Measurements from ENCODE around the gene NENF.
"Not testable (repeated sequence)": the region's sequence is repeated elsewhere in the genome, so short reads cannot be mapped to it uniquely, and the experiment has no call there.

Gene NENF

DNA sequence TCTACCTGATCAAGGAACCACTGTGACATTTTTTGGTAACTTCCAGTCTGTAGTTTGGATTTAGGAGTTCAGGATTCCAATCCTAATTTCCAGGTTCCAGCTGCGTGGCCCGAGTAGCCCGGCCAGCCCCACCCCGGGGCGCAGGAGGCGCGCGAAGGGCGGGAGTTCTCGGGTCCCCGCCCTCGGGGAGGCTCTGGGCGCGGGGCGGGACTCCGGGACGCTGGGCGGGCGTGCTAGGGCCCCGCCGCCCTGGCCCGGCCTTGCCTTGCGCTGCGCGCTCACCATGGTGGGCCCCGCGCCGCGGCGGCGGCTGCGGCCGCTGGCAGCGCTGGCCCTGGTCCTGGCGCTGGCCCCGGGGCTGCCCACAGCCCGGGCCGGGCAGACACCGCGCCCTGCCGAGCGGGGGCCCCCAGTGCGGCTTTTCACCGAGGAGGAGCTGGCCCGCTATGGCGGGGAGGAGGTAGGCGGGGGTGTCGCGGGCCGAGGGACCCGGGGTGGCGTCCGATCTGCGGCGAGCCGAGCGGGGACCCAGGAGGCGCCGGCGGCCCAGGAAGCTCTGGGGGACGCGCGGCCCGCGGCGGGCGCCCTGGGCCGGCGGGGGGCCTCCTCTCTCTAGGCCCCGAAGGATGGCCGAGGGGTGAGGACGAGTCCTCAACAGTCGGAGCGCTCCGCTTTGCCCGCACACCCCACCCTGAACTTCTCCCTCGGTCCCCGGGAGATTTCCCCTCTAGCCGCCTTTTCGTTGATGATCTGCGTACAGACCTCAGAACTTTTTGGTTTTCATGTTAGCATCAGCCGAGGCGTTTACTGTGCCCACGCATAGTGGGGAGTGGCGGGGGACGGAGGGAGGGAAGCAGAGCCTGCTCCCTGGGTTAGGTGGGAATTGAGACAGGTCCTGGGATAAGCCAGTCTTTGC, at the start of gene NENF:
Gene NENF (plus strand): TSS at position 260 of the 916 bp plus-strand sequence. CDS start 24 bp downstream, at position 284.
- DNase-seq (ENCODE audit: low read depth): peak; percentile 80

DNA sequence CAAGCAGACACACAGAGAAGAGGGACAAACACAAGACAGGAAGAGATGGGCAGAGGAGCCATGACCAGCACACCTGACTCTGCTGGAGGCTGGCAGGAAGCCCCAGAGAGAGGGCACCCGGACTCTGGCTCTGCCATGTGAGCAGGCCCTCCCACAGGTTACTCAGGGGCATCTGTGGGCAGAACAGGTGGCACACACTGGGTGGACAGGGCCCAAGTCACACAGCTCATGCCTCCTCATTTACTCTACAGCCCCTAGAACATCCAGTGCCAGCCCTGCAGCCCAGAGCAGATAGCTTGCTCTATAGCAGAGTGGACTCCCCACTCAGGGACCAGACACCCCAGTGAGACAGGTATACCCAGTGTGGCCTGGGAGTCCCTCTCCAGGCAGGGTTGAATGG, 46.7 kb upstream of the NENF start:
- DNase-seq (ENCODE audit: low read depth): no peak

DNA sequence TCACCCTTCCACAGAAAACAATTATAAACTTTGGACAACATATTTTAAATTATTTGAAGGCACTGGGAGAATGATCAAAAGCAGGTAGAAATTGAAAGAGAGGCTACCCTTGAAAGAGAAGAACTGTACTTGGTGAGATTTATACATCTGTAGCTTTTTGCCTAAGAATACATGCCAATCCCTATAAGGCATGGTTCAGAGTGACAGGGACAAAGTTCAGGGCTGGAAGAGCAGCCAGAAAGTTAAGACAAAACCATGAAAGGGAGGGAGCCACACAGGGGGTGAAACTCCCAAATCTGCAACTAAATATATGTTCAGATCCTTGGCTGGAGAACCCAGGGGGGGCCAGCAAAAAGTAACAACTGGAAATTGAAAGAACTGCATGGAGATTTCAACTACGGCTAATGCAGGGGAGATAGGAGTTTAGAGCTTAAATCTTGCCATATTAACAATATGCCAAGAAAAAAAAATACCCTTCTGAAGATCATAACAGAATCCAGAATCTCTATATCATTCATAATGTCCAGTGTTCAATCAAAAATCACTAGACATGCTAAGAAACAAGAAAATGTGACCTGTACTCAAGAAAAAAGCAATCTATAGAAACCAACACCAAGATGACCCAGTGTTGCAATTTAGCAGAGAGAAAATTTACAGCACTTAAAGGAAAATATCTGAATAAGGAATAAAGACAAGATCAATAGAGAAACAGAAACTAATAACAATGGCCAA, 43.6 kb upstream of the NENF start:
- DNase-seq (ENCODE audit: low read depth): no peak

DNA sequence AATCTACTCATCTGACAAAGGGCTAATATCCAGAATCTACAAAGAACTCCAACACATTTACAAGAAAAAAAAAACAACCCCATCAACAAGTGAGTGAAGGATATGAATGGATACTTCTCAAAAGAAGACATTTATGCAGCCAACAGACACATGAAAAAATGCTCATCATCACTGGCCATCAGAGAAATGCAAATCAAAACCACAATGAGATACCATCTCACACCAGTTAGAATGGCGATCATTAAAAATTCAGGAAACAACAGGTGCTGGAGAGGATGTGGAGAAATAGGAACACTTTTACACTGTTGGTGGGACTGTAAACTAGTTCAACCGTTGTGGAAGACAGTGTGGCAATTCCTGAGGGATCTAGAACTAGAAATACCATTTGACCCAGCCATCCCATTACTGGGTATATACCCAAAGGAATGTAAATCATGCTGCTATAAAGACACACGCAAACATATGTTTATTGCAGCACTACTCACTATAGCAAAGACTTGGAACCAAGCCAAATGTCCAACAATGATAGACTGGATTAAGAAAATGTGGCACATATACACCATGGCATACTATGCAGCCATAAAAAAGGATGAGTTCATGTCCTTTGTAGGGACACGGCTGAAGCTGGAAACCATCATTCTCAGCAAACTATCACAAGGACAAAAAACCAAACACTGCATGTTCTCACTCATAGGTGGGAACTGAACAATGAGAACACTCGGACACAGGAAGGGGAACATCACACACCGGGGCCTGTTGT, 36.9 kb upstream of the NENF start:
- DNase-seq (ENCODE audit: low read depth): not testable (repeated sequence)

DNA sequence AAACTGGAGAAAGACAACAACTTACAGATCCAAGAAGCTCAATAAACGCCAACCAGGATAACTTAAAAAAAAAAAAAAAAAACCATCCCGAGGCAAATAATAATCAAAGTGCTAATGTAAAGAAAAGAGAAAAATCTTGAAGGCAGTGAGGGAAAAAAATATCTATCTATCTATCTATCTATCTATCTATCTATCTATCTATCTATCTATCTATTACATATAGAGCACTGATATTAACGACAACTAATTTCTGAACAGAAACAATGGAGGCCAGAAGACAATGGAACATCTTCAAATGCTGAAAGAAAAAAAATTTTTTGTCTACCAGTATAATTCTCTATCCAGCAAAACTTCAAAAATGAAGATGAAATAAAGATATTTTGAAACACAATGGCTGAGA, 36.1 kb upstream of the NENF start:
- no peak for DNase-seq (ENCODE audit: low read depth)

DNA sequence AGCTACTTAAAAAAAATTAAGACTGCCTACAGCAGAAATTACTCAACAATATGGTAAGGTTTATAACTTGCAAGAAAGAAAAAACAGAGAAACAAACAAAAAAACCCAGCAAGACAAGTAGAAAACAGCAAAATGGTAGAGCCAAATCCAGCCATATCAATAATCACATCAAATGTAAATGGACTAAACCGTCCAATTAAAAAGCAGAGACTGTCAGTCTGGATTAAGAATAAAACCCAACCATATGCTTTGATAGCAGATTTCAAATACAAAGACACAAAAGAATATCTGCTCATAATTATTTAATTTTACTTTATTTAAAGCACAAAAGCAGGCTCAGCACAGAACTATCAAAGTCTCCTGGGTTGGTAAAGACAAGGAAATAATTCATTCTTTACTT, 35.5 kb upstream of the NENF start:
- DNase-seq (ENCODE audit: low read depth): no peak

DNA sequence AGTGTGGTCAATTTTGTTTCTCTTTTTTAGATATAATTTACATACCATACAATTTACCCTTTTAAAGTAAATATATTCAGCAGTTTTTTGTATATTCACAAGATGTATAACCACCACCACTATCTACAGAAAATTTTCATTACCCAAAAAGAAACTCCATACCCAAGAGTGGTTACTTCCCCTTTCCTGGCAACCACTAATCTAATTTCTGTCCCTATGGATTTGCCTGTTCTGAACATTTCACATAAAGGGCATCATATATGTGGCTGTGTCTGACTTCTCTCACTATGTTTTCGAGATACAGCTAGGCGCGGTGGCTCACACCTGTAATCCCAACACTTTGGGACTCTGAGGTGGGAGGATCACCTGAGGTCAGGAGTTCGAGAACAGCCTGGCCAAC, 31.7 kb upstream of the NENF start:
- DNase-seq (ENCODE audit: low read depth): no peak

DNA sequence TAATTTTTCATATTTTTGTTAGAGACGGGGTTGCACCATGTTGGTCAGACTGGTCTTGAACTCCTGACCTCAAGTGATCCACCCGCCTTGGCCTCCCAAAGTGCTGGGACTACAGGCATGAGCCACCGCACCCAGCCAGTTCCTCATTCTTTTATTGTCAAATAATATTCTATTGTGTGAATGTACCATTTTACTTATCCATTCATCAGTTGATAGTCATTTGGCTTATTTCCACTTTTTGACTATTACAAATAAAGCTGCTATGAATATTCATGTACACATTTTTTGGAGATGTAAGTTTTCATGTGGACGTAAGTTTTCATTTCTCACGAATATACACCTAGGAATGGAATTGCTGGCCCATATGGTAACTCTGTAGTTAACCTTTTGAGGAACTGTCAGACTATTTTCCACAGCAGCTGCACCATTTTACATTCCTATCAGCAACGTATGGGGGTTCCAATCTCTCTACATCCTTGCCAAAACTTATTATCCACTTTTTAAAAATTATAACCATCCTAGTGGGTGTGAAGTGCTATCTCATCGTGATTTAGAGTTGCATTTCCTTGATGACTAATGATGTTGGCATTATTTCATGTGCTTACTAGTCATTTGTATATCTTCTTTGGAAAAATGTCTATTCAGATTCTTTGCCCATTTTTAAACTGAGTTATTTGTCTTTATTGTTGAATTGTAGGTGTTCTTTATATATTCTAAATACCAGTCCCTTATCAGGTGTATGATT, 30.7 kb upstream of the NENF start:
- peak; percentile 75 for DNase-seq (ENCODE audit: low read depth)

DNA sequence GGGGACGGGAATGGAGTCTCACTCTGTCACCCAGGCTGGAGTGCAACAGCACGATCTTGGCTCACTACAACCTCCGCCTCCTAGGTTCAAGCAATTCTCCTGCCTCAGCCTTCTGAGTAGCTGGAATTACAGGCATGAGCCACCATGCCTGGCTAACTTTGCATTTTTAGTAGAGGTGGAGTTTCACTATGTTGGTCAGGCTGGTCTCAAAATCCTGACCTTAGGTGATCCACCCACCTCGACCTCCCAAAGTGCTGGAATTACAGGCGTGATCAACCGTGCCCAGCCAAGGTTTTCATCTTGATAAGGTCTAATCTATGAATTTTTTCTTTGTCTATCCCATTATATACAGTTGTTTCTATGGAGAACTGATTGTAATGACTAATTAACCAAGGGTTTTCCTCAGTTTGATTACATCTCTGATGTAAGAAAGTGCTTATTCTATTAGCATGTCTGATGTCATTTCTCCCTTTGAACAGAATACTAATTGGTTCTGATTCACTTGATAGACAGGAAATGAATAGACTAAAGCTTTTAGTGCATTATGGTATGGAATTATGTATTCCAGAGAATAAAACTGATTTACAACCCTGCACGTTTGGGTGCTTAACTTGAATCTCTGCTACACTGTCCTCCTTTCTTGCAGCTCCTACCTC, 29.9 kb upstream of the NENF start:
- DNase-seq (ENCODE audit: low read depth): no peak

DNA sequence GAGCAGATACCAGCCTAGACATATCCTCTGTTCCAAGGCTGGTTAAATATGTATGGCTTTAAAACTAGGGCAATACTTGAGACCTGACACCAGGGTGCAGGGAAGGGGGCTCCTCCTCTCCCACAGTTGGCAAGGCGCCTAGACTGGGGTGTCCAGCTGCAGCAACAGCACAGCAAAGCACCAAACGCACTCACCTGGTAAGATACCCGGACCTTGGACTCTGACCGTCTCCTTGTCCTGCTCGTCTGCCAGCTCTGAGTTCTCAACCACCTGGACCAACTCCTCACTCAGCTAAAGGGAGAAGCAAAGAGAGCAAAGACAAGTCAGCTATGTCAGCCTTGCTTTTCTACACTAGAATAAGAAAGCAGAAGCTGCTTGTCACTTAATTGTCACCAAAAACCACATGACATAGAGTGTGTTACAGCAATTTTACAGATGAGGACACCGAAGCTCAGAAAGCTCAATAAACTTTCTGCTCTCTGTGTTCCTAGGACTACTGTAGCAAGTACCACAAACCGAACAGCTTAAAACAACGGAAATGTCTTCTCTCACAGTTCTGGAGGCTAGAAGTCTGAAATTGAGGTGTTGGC, 22.4 kb upstream of the NENF start:
- no peak for DNase-seq (ENCODE audit: low read depth)

DNA sequence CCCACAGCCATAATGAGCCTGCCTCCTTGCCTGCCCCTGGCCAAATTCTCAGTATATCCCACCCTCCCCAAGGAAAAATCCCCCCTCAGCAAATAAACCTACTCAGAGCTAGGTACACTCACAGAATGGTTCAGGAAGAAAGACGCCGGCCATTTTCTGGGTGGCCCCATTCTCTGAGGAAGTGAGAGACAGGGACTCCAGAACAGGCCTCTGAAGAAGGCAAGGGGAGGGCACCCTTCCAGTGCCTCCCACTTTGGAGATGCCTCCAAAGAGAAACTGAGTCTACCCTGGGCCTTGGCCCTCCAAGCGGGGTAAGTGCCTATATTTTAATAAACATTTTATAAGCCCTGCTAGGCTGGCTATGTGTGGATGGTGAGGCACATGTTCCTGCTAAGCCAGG, 20.3 kb upstream of the NENF start:
- DNase-seq (ENCODE audit: low read depth): no peak

DNA sequence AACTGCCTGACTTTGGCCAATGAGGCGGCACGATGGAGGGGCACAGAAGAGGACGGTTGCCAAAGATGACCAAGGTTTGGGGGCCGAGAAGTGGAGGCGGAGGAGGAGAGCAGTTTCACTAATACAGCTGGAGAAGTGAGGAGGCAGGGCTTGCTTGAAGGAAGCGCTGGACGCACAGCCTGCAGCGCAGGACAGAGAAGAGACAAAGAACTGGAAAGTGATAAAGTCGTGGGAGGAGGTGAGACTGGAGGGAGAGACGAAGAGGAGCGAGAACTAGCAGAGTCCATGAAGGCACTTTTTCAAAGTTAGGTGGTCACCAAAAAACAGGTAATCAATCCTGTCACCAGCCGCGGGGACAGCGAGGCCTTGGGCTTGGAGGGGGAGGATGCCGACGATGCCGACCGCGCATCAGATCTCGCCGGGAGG, 18.8 kb upstream of the NENF start:
- peak; percentile 36 for DNase-seq (ENCODE audit: low read depth)

DNA sequence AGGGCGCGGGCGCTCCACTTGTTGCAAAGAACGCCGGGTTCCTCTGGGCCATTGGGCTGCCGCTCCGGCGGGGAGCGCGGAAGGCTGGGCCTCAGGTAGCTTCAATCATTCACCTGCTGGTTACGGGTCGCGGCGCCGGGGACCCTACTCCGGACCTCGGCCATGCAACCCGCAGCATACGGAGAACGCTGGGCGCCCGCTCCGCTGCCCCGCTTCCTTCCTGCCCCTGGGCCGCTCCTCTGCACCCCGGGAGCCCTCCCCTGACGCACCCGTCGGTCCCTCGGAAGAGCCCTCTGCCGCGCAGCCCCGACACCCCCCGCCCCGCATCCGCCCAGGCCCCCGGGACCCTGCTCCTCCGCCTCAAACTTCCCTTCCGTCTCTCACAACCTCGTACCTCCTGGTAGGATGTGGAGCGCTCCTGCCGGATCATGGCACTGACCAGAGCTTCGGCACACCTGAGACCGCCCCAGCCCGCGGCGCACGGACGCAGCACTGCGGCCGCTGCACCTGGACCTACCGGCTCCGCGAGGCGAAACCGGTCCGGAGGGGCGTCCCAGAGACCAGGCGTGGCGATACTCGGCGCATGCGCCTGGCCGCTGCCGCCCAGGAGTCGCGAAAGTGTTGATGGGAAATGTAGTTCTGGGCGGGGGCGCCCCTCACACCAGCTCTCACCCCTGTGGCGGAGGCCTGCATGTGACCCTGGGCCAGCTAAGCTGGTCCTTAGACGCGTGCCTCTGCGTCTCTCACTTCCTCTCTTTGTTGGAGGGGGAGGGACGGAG, 18.2 kb upstream of the NENF start, which contains the start of gene PACC1:
Gene PACC1 (minus strand): TSS at position 559 of the 779 bp plus-strand sequence. CDS start 129 bp downstream, at position 430.
- peak; percentile 72 for DNase-seq (ENCODE audit: low read depth)

DNA sequence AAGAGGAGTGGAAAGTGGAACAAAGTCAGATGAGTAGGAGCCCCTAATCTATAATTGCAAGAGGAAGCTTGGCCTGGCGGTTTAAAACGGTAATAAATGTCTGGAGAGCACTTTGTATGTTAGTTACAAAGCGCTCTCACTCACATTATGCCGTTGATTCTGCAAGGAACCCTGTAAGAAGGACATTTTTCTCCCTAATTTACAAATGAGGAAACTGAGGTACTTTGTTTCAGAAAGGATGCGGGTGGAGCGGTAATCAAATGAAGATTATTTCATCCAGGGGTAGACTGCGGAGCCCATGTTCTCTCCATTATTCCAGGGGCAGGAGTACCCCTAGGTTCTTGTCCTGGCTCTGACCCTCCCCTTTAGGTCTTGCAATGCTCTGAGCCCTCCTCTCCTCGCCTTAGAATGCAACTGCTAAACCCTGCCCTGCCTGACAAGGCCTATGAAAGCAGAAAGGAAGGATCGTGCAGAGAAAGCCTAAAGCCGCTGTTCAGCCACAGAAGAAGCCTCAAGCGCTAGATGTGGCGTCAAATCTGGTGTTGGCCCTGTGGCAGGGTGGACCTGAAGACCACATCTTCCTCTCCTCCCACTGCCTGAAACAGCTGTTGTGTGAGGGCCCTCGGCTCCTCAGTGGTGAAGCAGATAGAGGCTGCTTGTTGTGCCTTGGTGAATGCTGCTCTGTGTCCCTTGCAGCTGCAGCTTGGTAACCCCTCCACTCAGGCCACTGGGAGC, 17.4 kb upstream of the NENF start:
- no peak for DNase-seq (ENCODE audit: low read depth)

DNA sequence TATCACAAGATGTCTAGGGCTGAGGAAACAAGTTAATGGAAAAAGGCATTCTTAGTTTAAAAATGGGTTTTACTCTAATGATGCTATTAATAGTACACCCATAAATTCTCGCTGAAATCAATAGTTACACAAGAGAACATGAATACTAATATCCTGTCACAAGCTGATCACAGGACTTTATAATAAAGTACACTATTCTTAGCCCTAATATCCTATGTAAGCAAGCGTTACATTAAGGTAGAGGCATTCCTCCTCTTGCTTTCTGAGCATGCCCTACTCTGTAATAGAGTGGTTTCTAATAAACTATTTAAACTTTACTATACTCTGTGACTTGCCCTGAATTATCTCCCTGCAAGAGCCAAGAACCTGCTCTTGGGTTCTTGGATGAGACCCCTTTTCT, 11.6 kb upstream of the NENF start:
- no peak for DNase-seq (ENCODE audit: low read depth)

DNA sequence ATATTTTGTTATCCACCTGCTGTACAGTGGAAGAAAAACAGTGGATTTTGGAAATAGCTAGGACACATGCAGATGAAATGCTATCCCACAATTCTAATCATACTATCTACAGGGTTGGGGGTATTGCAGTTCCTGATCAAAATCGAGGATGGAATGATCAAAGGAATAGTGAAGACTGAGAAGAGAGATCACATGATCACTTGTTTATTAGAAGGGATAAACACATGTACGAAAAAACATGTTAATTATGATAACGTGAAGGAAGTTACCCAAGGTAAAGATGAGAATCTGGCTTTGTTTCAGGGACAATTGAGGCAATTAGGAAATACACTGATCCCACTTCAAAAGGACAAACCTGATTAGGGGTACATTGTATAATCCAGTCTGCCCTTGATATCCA, 8.8 kb upstream of the NENF start:
- DNase-seq (ENCODE audit: low read depth): no peak

DNA sequence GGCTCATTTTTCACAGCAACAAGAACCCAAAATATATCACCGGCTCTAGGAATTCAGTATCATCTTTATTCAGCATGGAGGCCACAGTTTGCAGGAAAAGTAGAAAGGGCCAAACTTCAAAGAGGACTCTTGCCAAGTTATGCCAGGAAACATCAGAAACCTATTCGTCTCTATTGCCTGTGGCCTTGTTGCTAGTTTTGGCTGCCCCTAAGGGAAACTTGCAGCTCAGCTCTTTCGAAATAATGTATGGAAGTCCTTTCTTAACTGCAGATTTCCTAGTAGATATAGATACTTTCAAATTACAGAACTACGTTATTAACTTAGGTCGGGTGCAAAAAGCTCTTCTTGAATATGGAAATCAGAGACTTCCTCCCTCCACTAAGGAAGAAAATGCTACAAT, 4.2 kb upstream of the NENF start:
- no peak for DNase-seq (ENCODE audit: low read depth)

DNA sequence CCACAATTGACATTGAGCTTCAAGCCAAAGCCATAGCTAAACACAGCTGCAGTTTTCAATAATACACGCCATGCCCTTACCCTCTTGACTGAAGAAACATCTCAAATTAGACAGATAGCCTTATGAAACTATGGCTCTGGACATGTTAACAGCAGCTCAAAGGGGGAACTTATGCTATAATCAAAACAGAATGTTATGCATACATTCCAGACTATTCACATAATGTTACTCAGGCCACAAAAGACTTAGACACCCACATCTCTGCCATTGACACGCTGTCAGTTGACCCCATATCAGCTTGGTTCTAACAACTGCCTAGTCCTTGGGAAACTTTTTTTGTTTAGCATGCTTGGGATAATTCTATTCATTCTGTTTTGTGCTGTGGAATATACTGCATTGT, 2.3 kb upstream of the NENF start:
- DNase-seq (ENCODE audit: low read depth): peak; percentile 79

DNA sequence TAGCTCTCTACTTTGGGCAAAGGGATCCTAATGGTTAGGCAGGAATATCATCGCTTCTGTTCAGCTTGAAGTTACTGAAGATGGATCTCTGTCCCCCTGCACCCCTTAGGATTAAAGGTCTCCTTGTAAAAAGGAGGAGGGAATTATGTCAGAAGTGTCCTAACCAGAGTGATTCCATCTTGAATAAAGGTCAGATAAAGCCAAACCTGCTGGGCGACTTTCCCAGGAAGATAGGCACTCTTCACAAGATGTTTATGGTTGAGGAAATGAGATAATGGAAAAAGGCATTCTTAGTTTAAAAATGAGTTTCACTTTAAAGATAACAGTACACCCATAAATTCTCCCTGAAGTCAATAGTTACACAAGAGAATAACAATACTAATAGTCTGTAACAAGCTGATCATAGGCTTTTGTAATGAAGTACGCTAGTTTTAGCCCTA, 1.7 kb upstream of the NENF start:
- DNase-seq (ENCODE audit: low read depth): peak; percentile 56

All from iris pigment epithelial cell (primary cell).